HL-60 (cell line): ENCODE results near the gene GJE1.

Source experiments
- CTCF ChIP-seq: IDR thresholded peaks from one replicate; pipeline ENCODE4 v1.5.1; 2011; ENCODE audit warnings: low read length, control low read depth, inconsistent platforms; ENCODE audit not compliant: insufficient read depth
- GABPA ChIP-seq: IDR thresholded peaks from 2 replicates; pipeline ENCODE4 v1.6.1; 2012; ENCODE audit warnings: low read depth

GRCh38 chr6:142183351-142183750, 50.6 kb downstream of the GJE1 start:
- TF ChIP-seq CTCF (no peak), GABPA (no peak)
